Activated CD8-positive, alpha-beta memory T cell treated with anti-CD3 and anti-CD28 coated beads for 48 hours (primary cell): ENCODE data around the gene MYH8.

Experiments
- DNase-seq, 3 experiments: peaks; one replicate each; pipeline ENCODE4 v3.0.0-alpha.2; 2020; ENCODE audit warnings: low read depth in 2 of 3, low spot score in 2 of 3

The MYH8 gene

GRCh38 chr17:10384175-10384574 is 37.6 kb downstream of the MYH8 start:
- DNase-seq: no peak

GRCh38 chr17:10380631-10381408 is 40.9 kb downstream of the MYH8 start:
- DNase-seq: no peak

- DNase-seq: no peak
Observed at GRCh38 chr17:10372906-10373305, 48.8 kb downstream of the MYH8 start, which contains the start of gene MYH13. Gene MYH13 (minus strand): TSS chr17:10373006. CDS start chr17:10364530, 8,476 bp downstream.

GRCh38 chr17:10370016-10370608 is 51.6 kb downstream of the MYH8 start:
- DNase-seq: no peak

- no peak for DNase-seq
Observed at GRCh38 chr17:10369239-10369638, 52.5 kb downstream of the MYH8 start.

GRCh38 chr17:10368561-10368960 is 53.2 kb downstream of the MYH8 start:
- no peak for DNase-seq

- DNase-seq: no peak
Observed at GRCh38 chr17:10360578-10360977, 61.2 kb downstream of the MYH8 start.

- DNase-seq: no peak
Observed at GRCh38 chr17:10357768-10358167, 64.0 kb downstream of the MYH8 start.

GRCh38 chr17:10354651-10355050 is 67.1 kb downstream of the MYH8 start:
- DNase-seq: no peak

GRCh38 chr17:10352893-10353292 is 68.9 kb downstream of the MYH8 start:
- DNase-seq: no peak

- no peak for DNase-seq
Observed at GRCh38 chr17:10349403-10349802, 72.3 kb downstream of the MYH8 start.

- no peak for DNase-seq
Observed at GRCh38 chr17:10344816-10345215, 76.9 kb downstream of the MYH8 start.
